GM18508 (cell line): Measurements from ENCODE around the gene BZW2.

Experiments used
- ATAC-seq: cut with Tn5 transposase; IDR thresholded peaks from one replicate; pipeline ENCODE4 v1.9.1; 2021; ENCODE audit warnings: moderate number of reproducible peaks; ENCODE audit not compliant: insufficient read depth, unreplicated experiment

The BZW2 gene

GRCh38 chr7:16645593-16646471, at the start of gene BZW2, which contains the start of gene ANKMY2:
Gene BZW2, plus strand, starts transcription at chr7:16646181. Its CDS starts 19,263 bp downstream, at chr7:16665444.
Gene ANKMY2, minus strand, starts transcription at chr7:16645754. Its CDS starts 181 bp downstream, at chr7:16645573.
- peak; percentile 88 for ATAC-seq

DNA sequence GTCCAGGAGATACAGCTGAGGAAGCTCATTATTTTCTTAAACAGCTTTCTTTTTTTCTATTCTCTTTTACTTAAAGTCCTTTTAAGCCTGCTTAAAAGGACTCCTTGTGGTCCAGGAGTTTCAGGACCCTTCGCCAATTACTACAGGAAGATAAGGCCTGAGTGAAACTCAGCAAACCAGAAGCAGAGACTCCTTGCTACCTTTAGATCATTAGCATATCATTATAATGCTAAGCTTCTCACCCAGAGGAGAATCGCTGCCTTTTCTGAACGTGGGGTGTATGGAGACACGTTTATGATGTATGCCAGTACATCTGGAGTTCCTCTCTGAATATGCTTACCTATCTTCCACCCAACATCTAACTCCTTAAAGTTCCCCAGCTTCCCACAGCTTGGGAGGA, 48.0 kb upstream of the BZW2 start:
- no peak for ATAC-seq

- ATAC-seq = no peak
These were observed 46.1 kb upstream of the BZW2 start for GRCh38 chr7:16599860-16600259.

DNA sequence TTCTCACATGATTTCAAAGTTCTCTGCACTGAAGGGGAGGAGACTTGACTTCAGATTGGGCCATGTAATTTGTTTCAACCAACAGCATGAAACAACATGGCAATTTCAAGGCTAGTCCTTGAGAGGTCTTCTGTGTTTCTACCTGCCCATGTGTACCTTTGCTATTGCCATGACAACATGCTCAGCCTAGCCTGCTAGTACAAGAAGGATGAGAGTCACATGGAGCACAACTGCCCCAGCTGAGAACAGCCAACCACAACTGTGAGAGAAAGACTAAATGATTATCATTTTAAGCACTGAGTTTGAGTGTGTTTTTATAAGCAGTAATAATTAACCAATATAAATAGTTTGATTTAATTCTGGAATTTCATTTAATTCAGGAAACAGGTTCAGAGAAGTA, 42.3 kb upstream of the BZW2 start:
- no peak for ATAC-seq

GRCh38 chr7:16604054-16604453, 41.9 kb upstream of the BZW2 start:
- no peak for ATAC-seq

DNA sequence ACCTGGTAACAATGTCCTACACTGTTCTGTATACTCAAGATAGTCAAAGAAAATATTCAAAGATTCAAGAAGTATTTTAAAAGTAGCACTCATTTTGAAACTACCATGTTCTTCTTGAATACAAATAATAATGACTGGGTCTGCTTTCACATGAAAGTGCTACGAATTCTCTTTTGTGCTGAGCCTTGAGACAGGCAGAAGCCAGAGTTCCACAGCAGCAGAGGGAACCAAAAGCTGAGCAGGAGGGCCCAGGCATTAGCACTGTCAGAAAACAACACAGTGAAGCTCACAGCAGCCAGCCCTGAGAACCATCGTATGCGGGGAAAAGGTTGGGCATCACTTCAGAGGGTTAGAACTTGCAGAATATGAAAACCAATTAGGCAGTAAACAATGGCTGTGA, 39.3 kb upstream of the BZW2 start:
- no peak for ATAC-seq

DNA sequence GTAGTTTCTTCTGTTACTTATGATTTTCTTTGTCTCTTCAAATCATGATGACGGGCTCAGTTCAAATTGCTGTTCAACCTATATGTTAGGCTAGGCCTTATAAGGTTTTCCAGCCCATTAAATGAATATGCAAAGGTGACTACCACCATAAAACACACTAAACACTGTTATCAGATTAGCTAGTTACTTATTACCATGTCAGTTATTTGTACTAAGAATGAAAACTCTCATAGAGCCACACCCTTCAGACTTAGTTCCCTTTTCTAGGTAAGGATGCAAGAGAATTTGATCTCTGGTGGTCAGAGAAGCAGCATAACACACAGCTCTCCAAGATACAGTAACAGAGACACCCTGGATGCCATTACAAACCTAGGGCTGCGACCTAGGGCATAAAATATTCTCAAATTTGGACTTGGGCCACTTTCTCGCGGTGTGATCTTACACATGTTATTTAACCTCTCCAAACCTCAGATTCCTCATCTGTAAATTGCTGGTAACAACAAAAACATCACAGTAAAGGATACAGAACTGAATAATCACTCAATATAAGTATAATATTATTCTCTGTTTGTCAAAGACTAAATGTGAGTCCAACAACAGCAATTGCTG, 36.0 kb upstream of the BZW2 start:
- peak; percentile 95 for ATAC-seq

DNA sequence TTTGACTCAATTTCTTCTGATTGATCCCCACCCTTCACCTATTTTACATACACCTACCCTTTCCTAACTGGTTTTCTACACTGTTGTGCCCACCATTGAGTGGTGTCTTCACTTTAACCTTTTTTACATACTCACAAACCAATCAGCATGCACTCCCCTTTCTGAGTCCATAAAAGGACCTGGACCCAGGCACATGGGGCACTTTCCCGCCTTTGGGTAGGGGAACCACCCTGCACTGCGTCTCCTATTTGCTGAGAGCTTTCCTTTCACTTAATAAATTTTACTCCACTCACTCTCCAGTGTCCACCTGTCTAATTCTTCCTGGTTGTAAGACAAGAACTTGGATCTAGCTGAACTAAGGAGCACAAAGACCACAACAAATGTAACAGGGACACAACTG, 34.3 kb upstream of the BZW2 start:
- ATAC-seq = no peak

DNA sequence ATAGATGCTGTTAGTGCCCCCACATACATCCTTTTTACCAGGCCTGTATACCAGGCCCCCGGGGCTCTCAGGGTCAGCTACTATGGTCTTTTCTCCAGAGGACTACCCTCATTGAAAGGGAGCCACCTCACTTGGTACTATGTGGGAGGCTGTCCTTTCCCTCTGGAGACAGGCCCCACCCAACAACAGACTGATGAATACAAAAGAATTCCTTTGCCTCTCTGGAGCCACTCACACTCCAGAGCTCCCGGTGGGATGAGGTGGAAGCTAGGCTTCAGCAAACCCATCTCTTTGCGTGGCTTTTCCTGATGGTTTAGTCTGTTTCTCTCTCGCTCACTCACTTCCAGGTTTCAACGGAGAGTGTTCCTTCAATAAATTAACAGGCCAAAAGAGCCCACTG, 30.8 kb upstream of the BZW2 start:
- ATAC-seq = no peak

DNA sequence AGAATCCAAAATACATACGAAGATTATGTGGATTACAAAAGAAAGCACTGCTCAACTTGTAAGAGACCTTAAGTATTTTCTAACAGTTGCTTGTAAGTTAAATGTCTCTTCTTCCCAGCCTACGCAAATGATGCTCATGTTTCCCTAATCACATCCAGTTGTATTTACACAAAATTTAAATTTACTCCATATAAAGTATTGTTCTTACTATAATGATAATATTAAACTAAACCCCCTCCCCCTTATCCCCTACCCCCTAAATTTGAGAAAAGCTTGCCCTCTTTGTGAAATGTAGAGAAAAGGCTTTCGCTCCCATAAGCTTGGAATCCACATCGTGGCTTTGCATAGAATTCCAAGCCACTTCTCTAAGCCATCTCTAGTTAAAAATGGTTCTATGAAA, 29.9 kb upstream of the BZW2 start:
- ATAC-seq = no peak

DNA sequence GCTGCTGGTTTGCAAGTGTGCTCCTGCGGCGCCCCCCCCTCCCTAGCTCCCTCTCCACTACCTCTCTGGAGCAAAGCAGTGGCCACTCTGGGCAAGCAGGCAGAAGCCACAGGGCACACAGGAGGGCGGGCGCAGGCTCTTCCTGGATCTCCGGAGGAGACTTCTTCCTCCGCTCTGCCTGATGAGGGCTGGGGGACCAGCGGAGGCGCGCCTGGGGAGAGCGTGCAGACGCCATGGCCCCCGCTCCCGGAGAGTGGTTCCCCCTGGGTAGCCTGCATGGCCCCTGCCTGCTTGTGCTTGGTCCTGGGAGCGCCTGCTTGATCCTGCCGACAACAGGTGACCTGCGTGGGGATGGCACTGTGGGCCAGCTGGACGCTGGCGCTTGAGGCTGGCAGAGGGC, 29.4 kb upstream of the BZW2 start:
- no peak for ATAC-seq

DNA sequence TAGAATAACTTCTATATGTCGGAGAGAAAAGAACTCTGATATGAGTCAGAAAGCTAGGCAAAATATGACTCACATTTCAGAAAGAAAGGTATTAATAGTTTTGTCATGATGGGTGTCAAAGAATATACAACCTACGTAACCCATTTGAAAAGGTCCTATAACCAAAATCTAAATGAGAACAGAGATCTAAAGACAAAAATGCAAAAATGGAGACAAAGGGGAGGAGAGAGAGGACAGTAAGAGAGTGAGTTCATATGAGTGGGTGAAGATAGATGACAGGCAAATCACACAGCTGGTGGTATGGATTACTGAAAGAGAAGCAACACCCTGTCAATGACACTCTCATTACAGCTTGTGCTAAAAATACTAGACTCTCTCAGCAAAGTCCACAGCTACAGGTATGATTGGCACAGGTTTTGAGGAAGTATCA, 26.0 kb upstream of the BZW2 start:
- ATAC-seq = peak; percentile 86

DNA sequence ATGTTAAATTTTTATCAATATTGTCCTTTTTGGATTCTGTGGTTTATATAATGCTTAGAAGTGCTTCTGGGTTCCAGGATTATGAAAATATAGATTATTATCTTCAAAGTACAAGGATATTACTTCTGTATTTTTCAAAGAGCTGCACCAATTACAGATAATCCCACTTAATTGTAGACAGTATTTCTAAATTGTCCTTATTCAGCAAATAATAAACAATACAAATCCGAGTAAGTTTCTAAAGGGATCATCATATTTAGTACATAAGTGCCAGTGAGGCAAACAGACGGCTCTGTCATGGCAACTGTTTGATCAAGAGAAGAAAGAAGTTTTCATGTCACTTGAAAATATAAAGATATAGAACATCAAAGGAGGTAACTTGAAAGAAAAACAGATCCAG, 19.6 kb upstream of the BZW2 start:
- ATAC-seq = no peak

GRCh38 chr7:16627236-16627635, 18.7 kb upstream of the BZW2 start:
- no peak for ATAC-seq

DNA sequence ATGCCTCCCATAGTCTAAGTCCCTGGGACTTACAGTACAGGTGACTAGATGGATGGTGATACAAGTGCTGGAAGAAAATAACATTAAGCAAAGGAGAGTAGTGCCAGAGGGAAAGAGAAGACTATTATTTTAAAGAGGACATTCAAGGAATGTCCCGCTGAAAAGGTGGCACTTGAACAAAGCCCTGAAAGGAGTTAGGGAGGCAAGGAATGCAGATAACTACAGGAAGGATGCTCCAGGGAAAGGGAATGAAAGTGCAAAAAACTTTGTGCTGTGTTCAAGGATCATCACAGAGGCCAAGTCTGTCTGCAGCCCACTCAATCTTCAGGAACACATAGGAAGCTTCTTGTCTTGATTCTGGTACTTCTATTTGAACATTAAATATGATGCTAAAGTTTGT, 15.3 kb upstream of the BZW2 start:
- ATAC-seq = no peak

GRCh38 chr7:16634271-16634738, 11.7 kb upstream of the BZW2 start:
- no peak for ATAC-seq

DNA sequence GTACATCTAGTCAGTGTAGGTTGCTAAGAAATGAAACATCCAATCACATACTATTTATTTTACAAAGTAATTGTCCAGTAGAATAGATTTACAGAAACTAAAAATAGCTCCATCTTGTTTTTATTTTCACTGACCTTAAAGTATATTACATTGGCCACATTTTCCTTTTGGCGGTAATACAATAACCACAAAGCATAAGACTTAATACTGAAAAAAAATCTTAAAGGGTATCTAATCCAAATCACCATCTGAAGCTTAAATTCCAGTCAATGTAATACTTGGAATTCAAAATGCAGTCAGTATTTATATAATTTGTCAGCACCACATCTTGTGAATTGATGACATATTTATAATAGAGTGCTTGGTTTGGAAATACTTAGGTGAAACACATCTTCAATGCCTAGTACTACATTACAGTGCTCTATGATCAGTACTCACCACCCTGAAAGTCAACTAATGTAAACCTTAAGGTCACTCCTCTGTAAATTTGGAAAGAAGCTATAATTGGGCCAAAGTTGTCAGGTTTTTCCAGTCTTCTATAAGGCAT, 9.4 kb upstream of the BZW2 start:
- no peak for ATAC-seq

GRCh38 chr7:16637379-16637778, 8.6 kb upstream of the BZW2 start:
- no peak for ATAC-seq

DNA sequence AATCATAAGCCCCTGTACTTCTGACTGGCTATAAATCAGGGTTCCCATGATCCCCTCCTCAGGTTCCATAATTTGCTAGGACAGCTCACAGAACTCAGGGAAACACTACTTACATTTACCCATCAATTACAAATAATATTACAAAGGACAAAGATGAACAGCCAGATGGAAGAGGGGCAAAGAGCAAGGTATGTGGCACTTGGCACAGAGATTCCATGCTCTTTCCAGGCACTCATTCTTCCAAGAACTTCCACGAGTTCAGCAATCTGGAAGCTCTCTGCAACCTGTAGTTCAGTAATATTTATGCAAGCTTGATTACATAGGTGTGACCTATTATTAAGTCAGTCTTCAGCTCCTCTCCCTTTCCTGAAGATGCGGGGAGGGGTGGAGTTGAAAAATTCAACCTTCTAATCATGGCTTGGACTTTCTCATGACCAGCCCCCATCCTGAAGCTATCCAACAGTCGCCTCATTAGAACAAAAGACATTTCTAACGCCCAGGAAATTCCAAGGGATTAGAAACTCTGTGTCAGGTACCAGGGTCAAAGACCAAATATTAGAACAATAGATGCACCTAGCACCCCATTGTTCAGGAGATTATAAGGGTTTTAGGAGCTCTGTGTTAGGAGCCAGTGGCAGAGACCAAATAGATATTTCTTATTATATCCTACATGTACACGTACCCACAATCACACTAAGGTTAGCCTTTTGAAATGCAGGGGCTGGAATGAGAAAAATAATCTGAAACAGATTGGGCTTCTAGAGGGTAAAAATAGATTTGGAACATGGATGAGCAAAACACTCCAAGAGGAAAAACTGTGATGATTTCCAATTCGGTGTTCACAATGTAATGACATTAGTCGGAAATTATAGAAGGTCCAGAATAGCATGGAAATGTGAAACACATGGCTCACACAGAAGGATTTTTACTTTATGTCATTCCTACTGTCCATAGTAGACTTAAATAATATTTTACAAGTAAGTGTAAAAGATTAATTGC, 7.4 kb upstream of the BZW2 start:
- no peak for ATAC-seq

DNA sequence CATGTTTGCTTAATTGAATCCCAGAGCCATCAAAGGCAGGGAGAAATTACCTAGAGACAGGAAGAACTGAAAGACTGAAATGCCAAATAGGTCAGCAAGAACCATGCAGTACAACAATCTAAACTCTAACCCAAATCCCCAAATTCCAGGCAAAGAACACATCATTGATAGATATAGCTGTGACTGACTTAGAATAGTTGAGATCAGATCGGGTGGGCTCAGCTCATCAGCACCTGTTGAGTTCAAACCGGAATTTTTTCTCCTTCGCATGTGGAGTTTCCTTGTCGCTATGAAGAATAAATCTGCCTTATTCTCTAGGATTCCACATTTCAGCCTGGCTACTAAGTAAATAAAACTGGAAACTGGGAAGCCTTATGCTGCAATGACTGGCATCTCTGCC, 1.8 kb upstream of the BZW2 start:
- no peak for ATAC-seq
